HepG2 (cell line): ENCODE results near the gene COX6A2. TPM values are rescaled to one million over a fixed set of nuclear protein-coding genes. Genes with fewer than 3 reads are reported as not detected.

Experiments
- CCDC6 ChIP-seq: sonication (generic); formaldehyde crosslinking; IDR thresholded peaks from 2 replicates; pipeline ENCODE4 v1.8.1; 2022; ENCODE audit warnings: mild to moderate bottlenecking, missing genetic modification reagents, moderate library complexity
- EZH2 ChIP-seq: conservative IDR thresholded peaks from 2 replicates; pipeline ENCODE4 v1.6.1; 2012; ENCODE audit warnings: mild to moderate bottlenecking, low read depth, low read length, moderate library complexity
- FOSL2 ChIP-seq: sonication (generic); formaldehyde crosslinking; IDR thresholded peaks from 2 replicates; pipeline ENCODE4 v1.4.0; 2020; ENCODE audit warnings: missing genetic modification reagents
- KAT8 ChIP-seq: IDR thresholded peaks from 2 replicates; pipeline ENCODE4 v1.6.1; 2016; ENCODE audit warnings: missing genetic modification reagents, missing compliant biosample characterization
- MED13 ChIP-seq: sonication (generic); formaldehyde crosslinking; IDR thresholded peaks from 2 replicates; pipeline ENCODE4 v1.5.0; 2020; ENCODE audit warnings: missing genetic modification reagents
- NKX3-1 ChIP-seq: sonication (generic); formaldehyde crosslinking; IDR thresholded peaks from 2 replicates; pipeline ENCODE4 v1.5.0; 2020; ENCODE audit warnings: missing genetic modification reagents
- SRF ChIP-seq: IDR thresholded peaks from 2 replicates; pipeline ENCODE4 v1.6.1; 2011; ENCODE audit warnings: mild to moderate bottlenecking, low read depth, low read length, moderate library complexity
- TEAD2 ChIP-seq: sonication (generic); formaldehyde crosslinking; IDR thresholded peaks from 2 replicates; pipeline ENCODE4 v1.9.0; 2021; ENCODE audit warnings: missing genetic modification reagents
- ZKSCAN1 ChIP-seq: fragments of 150-350 bp; IDR thresholded peaks from 2 replicates; pipeline ENCODE4 v1.6.1; 2014; ENCODE audit warnings: low read length
- ZNF230 ChIP-seq: sonication (generic); formaldehyde crosslinking; IDR thresholded peaks from 2 replicates; pipeline ENCODE4 v1.4.0; 2020; ENCODE audit warnings: mild to moderate bottlenecking, missing genetic modification reagents
- ZNF572 ChIP-seq: sonication (generic); formaldehyde crosslinking; IDR thresholded peaks from 2 replicates; pipeline ENCODE4 v1.5.1; 2020; ENCODE audit warnings: mild to moderate bottlenecking, missing genetic modification reagents
- ZNF605 ChIP-seq: sonication (generic); formaldehyde crosslinking; IDR thresholded peaks from 2 replicates; pipeline ENCODE4 v1.8.0; 2022; ENCODE audit warnings: mild to moderate bottlenecking, missing genetic modification reagents
- polyA plus RNA-seq, 8 experiments: library from polyadenylated mRNA; depleted of rRNA in 3 of 8; stranded (reverse) in 7 of 8; unstranded in 1 of 8; fragments of >200 nt; fragmentation: Illumina TruSeq in 4 of 8; extraction: Trizol in 4 of 8; gene quantifications; 2 replicates each; pipeline versions ENCODE4 v1.2.1 to v1.2.3, GENCODE V29; 2011 to 2016; ENCODE audit warnings: low read depth in 4 of 8, missing spikeins in 1 of 8, mixed read lengths in 1 of 8; ENCODE audit not compliant: insufficient read depth in 1 of 8
- total RNA-seq, 5 experiments: library from RNA; depleted of rRNA; stranded (reverse); fragments of >200 nt; fragmentation: Illumina TruSeq; extraction: Trizol; gene quantifications; 2 replicates each; pipeline ENCODE4 v1.2.3, GENCODE V29; 2016; ENCODE audit warnings: low read depth in 1 of 5
- TF ChIP-seq, protein P1 (sequence below): sonication (generic); formaldehyde crosslinking; IDR thresholded peaks from 2 replicates; pipeline ENCODE4 v1.4.0; 2020; ENCODE audit warnings: mild to moderate bottlenecking, missing genetic modification reagents
- TF ChIP-seq, protein P2 (sequence below): sonication (generic); formaldehyde crosslinking; IDR thresholded peaks from 2 replicates; pipeline ENCODE4 v1.4.0; 2020; ENCODE audit warnings: mild to moderate bottlenecking, missing genetic modification reagents
- TF ChIP-seq, protein P3 (sequence below): sonication (generic); formaldehyde crosslinking; IDR thresholded peaks from 2 replicates; pipeline ENCODE4 v1.5.1; 2020; ENCODE audit warnings: missing genetic modification reagents, mild to moderate bottlenecking, borderline replicate concordance
- TF ChIP-seq, protein P4 (sequence below): sonication (generic); formaldehyde crosslinking; IDR thresholded peaks from 2 replicates; pipeline ENCODE4 v1.4.0; 2020; ENCODE audit warnings: missing genetic modification reagents

COX6A2 gene
- total and polyA plus RNA-seq, 2 of the 13 experiments (the other 11 are each of a cell fraction or from before 2014, with no cell fraction given), result not detected

DNA sequence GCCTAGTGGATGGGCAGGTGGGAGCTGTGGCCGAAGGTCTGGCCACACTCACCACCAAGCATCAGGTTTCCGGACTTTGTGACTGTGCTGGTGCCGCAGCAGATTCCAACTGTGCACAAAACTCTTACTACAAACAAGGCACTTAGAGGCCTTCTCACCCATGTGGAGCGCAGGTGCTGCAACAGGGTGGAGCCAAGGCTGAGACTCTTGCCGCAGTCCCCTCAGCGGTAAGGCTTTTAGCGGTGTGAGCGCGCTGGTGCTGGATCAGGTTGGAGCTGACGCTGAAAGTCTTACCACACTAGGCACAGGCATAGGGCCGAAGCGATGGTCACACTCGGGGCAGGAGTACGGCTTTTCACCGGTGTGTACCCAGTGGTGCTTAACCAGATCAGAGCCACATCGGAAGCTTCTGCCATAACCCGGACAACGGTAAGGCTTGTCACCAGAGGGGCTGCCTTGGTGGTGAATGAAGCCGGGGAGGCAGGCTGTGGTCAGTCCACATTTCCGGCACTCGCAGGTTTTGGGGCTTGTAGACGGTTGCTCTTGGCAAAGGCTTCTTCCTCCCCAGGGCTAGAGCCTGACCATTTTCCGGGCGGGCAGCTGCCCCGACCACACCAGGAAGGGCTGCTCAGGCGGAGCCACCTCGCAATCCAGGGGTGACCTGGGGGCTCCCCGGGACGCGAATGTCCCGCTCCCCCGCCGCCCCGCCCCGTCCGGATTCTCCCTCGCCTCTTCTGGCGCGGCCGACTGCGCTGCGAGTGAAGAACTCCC lies 30.1 kb upstream of the COX6A2 start (continued):
- TF ChIP-seq, protein P1, sequence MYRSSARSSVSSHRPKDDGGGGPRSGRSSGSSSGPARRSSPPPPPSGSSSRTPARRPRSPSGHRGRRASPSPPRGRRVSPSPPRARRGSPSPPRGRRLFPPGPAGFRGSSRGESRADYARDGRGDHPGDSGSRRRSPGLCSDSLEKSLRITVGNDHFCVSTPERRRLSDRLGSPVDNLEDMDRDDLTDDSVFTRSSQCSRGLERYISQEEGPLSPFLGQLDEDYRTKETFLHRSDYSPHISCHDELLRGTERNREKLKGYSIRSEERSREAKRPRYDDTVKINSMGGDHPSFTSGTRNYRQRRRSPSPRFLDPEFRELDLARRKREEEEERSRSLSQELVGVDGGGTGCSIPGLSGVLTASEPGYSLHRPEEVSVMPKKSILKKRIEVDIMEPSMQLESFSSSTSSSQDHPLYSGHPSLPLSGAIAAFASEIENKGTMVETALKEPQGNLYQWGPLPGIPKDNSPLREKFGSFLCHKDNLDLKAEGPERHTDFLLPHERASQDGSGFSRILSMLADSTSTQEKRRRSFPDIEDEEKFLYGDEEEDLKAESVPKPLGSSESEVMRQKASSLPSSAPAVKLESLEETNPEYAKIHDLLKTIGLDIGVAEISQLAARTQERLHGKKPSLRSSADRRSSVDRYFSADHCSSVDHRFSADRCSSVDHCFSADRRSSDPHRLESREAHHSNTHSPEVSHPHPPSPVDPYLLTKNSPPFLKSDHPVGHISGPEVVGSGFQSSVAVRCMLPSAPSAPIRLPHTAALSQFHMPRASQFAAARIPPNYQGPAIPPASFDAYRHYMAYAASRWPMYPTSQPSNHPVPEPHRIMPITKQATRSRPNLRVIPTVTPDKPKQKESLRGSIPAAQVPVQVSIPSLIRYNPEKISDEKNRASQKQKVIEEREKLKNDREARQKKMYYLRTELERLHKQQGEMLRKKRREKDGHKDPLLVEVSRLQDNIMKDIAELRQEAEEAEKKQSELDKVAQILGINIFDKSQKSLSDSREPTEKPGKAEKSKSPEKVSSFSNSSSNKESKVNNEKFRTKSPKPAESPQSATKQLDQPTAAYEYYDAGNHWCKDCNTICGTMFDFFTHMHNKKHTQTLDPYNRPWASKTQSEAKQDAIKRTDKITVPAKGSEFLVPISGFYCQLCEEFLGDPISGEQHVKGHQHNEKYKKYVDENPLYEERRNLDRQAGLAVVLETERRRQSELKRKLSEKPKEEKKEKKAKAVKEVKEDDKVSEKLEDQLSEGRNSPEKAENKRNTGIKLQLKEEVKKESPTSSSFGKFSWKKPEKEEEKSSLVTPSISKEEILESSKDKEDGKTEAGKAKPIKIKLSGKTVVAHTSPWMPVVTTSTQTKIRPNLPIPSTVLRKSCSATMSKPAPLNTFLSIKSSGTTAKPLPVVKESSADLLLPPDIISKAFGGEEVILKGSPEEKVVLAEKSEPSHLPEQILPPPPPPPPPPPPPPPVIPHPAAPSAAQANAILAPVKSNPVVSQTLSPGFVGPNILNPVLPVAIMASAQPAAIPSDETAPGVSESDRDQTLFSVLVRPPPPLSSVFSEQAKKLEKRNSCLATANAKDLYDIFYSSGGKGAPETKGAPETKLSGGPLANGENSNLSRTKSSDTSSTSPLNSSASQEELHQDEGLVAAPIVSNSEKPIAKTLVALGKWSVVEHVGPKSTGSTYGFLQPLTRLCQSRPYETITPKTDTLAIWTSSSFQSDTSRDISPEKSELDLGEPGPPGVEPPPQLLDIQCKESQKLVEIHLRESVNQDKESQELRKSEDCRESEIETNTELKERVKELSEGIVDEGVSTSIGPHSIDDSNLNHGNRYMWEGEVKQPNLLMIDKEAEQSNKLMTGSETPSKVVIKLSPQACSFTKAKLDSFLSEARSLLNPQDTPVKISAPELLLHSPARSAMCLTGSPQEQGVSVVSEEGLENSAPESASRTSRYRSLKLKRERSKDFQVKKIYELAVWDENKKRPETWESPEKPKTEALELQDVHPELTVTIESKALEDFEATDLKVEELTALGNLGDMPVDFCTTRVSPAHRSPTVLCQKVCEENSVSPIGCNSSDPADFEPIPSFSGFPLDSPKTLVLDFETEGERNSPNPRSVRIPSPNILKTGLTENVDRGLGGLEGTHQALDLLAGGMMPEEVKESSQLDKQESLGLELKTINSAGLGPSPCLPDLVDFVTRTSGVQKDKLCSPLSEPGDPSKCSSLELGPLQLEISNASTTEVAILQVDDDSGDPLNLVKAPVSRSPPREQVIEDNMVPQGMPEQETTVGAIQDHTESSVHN (CRISPR knock-in tag), result peak; percentile 96
- TF ChIP-seq FOSL2 (CRISPR knock-in tag), result peak; percentile 69
- peak; percentile 61 for TF ChIP-seq ZNF230 (CRISPR knock-in tag)
- TF ChIP-seq SRF, result peak; percentile 43; the same call in 1 of the 2 replicates
- TF ChIP-seq NKX3-1 (CRISPR knock-in tag), result peak; percentile 55
- TF ChIP-seq, protein P2, sequence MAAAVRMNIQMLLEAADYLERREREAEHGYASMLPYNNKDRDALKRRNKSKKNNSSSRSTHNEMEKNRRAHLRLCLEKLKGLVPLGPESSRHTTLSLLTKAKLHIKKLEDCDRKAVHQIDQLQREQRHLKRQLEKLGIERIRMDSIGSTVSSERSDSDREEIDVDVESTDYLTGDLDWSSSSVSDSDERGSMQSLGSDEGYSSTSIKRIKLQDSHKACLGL (CRISPR knock-in tag), result peak; percentile 69
- no peak; the same call in 1 of the 2 replicates for TF ChIP-seq MED13 (CRISPR knock-in tag)
- TF ChIP-seq, protein P3, sequence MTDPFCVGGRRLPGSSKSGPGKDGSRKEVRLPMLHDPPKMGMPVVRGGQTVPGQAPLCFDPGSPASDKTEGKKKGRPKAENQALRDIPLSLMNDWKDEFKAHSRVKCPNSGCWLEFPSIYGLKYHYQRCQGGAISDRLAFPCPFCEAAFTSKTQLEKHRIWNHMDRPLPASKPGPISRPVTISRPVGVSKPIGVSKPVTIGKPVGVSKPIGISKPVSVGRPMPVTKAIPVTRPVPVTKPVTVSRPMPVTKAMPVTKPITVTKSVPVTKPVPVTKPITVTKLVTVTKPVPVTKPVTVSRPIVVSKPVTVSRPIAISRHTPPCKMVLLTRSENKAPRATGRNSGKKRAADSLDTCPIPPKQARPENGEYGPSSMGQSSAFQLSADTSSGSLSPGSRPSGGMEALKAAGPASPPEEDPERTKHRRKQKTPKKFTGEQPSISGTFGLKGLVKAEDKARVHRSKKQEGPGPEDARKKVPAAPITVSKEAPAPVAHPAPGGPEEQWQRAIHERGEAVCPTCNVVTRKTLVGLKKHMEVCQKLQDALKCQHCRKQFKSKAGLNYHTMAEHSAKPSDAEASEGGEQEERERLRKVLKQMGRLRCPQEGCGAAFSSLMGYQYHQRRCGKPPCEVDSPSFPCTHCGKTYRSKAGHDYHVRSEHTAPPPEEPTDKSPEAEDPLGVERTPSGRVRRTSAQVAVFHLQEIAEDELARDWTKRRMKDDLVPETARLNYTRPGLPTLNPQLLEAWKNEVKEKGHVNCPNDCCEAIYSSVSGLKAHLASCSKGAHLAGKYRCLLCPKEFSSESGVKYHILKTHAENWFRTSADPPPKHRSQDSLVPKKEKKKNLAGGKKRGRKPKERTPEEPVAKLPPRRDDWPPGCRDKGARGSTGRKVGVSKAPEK (CRISPR knock-in tag), result peak; percentile 89; the same call in 1 of the 2 replicates
- no peak for TF ChIP-seq ZNF572 (CRISPR knock-in tag)
- TF ChIP-seq EZH2, result no peak
- no peak for TF ChIP-seq TEAD2 (CRISPR knock-in tag)
- TF ChIP-seq ZKSCAN1, result peak; percentile 37; the same call in 1 of the 2 replicates
- peak; percentile 92 for TF ChIP-seq KAT8
- TF ChIP-seq, protein P4, sequence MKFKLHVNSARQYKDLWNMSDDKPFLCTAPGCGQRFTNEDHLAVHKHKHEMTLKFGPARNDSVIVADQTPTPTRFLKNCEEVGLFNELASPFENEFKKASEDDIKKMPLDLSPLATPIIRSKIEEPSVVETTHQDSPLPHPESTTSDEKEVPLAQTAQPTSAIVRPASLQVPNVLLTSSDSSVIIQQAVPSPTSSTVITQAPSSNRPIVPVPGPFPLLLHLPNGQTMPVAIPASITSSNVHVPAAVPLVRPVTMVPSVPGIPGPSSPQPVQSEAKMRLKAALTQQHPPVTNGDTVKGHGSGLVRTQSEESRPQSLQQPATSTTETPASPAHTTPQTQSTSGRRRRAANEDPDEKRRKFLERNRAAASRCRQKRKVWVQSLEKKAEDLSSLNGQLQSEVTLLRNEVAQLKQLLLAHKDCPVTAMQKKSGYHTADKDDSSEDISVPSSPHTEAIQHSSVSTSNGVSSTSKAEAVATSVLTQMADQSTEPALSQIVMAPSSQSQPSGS (CRISPR knock-in tag), result peak; percentile 88
- peak; percentile 94 for TF ChIP-seq CCDC6
- peak; percentile 95 for TF ChIP-seq ZNF605
